ENCODE measurements around the gene HPN.
"Not testable (repeated sequence)": the region's sequence is repeated elsewhere in the genome, so short reads cannot be mapped to it uniquely, and the experiment has no call there.

HPN gene

GRCh38 chr19:35088131-35088913 is 46.8 kb downstream of the HPN start:
- no peak for DNase-seq

GRCh38 chr19:35089554-35089953 is 48.0 kb downstream of the HPN start:
- no peak for DNase-seq

- DNase-seq: no peak
Observed at GRCh38 chr19:35090160-35090505, 48.6 kb downstream of the HPN start.

- peak; percentile 15 for DNase-seq
Observed at GRCh38 chr19:35090506-35091214, 49.1 kb downstream of the HPN start.

DNA sequence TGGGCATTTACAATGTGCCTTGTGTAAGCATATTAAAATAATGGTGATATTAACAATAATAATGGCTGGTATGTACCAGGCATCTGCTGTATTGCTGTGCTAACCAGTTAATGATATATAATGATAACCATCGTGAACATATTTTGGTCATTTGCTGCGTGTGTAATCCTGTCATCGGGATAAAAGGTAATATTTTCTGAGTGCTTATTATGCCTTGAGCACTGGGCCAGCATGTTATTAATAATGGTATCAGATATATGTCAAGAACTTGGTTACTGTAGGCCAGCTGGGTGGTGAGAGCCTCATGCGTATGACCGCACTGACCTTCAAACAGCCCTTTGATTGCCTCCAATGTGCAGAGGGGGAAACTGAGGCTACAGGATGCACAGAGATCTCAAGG is 51.9 kb downstream of the HPN start:
- no peak for DNase-seq

- no peak for DNase-seq
Observed at GRCh38 chr19:35093941-35094647, 52.6 kb downstream of the HPN start.

DNA sequence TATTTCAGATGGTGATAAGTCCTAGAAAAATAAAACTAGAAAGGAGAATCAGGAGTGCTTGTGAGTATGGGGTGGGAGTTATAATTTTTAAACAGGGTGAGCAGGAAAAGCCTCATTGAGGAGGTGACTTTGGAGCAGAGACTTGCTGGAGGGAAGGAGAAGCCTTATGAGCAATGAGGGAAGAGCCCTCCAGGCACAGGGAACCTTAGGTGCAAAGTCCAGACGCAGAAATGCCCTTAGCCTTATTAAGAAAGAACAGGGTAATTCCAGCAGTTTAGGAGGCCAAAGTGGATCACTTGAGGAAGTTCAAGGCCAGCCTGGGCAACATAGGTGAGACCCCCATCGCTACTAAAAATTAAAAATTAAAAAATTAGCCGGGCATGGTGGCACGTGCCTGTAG is 53.1 kb downstream of the HPN start:
- DNase-seq: no peak

DNA sequence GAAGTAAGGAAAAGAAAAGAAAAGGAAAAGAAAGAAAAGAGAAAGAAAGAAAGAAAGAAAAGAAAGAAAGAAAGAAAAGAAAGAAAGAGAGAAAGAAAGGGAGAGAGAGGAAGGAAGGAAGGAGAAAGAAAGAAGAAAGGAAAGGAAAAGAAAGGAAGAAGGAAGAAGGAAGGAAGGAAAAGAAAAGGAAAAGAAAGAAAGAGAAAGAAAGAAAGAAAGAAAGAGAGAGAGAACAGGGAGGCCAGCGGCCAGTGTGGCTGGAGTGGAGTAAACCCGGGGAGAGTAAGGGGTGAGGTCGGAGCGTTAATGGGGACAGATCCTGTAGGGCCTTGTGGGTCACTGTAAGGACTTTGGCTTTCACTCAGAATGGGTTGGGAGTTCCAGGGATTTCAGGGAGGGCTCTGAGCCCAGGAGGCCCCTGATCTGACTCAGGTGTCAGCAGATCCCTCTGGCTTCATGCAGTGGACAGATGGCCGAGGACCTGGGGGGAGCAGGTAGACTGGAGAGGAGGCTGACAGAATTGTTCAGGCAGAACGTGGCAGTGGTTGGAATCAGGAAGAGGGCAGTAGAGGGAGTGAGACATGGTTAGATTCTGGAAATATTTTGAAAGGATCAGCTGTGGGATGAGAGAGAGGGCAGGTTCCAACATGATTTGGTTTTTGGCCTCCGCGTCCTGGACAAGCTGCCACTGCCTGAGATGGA is 54.3 kb downstream of the HPN start:
- DNase-seq: no peak

GRCh38 chr19:35098413-35099049 is 57.0 kb downstream of the HPN start:
- peak; percentile 10 for DNase-seq

DNA sequence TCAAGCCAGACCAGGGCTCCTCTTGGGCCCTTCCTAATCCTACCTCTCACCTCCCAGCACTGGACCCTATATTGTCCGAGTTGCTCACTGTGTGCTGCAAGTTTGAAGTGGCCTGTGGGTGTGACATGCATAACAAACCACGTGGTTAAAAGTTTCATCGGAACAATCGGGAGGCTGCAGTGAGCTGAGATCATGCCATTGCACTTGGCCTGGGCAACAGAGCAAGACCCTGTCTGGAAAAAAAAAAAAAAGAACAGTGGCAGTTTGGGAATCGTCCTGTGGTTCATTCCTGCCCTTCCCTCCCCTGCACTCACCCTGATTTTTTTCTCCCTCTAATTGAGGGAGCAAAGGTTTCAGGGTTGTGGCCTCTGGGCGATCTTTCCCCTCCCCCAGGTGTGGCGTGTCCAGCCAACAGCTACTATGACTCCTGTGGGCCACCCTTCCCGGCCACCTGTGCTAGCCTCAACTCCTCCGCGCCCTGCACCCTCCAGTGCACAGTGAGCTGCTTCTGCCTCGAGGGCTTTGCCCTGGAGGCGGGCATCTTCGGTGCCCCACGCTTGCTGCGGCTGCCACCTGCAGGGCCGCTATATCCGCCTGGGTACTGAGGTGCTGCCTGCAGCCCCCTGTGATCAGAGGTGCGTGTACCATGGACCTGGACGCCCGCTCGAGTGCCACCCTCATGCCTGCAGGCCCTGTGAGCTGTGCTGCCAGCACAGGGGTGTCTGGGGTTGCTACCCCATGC is 57.8 kb downstream of the HPN start:
- no peak for DNase-seq

DNA sequence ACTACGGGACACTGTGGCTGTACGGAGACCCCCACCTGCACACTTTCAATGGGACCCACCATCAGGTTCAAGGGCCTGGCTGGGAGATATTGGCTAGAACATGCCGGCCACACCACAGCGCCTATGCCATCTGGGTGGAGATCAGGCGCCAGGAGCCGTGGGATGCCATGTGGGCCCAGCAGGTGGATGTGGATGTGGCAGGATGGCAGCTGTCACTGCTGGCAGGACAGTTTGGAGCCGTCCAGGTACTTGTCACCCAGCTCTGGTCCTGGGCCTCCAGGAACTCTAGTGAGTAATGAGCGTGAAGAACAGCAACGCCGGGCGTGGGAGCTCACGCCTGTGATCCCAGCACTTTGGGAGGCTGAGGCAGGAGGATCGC is 58.4 kb downstream of the HPN start:
- no peak for DNase-seq

DNA sequence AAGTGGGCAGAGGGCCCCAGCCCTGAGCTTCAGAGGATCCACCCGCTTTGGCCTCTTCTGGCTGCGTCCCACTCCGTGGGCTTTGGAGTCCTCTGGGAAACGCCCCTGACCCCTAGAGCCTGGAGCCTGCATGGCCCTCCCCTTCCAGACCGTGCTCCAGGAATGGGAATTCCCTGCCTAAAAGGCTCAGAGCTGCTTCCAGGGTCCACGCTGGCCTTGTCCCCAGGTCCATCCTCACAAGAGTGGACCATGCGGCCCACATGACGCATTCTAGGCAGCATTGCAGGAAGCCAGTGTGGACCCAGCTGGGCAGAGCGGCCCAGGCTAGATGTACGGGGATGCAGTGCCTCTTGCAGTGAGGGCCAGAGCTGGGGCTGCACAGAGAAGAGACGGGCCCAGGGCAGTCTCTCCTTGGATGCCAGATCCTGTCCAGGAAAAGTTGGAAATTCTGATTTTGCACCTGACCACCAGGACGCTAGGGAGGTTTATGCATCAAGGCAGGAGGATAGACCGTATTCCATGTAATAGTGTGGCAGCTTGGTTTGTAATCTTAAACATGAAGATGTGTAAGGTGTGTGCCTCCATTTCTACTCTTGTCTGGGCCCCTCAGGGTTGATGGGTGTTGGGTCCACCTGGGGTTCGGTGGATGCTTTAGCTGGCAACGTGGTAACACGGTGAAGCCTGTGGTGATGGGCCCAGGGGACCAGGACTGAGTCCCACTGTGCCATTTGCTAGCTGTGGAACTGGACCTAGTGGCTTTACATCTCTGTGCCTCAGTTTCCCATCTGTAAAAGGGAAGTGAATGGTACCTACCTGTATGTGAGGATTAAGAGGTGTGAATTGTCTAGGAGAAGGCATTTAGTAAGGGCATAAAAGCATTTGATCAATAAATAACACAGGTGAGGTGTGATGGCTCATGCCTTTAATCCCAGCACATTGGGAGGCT is 59.3 kb downstream of the HPN start:
- DNase-seq: no peak

DNA sequence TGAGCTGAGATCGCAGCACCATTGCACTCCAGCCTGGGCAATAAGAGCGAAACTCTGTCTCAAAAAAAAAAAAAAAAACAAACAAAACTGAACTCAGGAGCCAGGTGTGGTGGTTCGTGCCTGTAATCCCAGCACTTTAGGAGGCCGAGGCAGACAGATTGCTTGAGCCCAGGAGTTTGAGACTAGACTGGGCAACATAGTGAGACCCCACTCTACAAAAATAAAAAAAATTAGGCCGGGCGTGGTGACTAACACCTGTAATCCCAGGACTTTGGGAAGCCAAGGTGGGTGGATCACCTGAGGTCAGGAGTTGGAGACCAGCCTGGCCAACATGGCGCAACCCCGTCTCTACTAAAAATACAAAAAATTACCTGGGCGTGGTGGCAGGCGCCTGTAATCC is 60.4 kb downstream of the HPN start:
- not testable (repeated sequence) for DNase-seq

- DNase-seq: not testable (repeated sequence)
Observed at GRCh38 chr19:35103614-35104013, 62.1 kb downstream of the HPN start.

GRCh38 chr19:35104361-35104760 is 62.8 kb downstream of the HPN start:
- no peak for DNase-seq

DNA sequence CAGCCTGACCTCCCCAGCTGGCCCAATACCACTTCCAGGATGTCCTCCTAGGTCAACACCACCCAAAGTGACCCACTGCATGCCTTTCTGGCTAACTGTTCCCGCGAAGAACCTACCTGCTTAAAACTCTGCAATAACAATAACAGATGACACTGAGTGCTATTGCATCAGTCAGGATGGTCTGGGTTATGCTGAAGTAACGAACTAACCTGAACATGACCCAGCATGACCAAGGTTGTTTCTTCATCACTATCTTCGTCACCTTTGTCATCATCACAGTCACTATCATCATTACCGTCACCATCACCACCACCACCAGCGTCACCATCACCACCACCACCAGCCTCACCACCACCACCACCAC is 63.5 kb downstream of the HPN start:
- DNase-seq: no peak

DNA sequence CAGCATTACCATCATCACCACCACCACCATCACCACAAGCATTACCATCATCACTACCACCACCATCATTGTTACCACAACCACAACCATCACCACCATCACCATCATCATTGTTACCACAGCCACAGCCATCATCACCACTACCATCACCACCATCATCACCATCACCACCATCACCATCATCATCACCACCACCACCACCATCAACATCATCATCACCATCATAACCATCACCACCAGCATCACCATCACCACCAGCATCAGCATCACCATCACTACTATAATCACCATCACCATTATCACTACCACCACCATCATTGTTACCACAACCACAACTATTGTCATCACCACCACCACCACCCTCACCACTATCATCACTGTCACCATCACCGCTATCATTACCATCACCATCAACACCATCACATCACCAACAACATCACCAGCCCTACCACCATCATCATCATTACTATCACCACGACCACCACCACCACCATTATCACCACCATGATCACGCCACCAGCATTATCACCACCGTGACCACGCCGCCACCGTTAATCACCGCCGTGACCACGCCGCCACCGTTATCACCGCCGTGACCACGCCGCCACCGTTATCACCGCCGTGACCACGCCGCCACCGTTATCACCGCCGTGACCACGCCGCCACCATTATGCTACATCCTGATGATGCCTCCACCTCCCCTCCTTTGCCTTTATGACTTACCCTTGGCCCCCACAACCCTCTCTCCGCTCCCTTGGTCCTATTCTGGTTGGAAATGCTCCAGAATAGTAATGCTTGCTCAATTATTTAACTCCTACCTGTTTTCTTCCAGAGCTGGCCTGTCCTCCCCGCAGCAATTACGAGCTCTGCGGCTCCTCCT is 64.1 kb downstream of the HPN start:
- no peak for DNase-seq

DNA sequence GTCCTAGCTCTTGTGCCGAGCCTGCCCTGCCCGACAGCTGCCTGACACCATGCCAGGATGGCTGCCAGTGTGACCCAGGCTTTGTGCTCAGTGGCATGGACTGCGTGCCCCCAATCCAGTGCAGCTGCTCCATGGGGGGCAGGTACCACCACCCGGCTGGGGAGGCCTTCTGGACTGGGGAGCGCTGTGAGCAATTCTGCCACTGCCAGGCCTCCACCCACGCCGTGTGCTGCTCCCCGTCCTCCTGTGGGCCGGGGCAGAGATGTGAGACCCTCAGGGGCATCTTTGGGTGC is 64.7 kb downstream of the HPN start:
- DNase-seq: no peak

GRCh38 chr19:35106898-35107541 is 65.5 kb downstream of the HPN start:
- no peak for DNase-seq

- no peak for DNase-seq
Observed at GRCh38 chr19:35107545-35107944, 66.0 kb downstream of the HPN start.

Measured in DMS79 treated with DMSO at 0.1 percent for 48 hours (cell line).